Panc1 (cell line): ENCODE results near the gene CORO2A. TPM values are rescaled to one million over a fixed set of nuclear protein-coding genes. Genes with fewer than 3 reads are reported as not detected.

Source experiments
- ATAC-seq: fragments of 200-7000 bp; cut with Tn5 transposase; 2 replicates; pipeline ENCODE4 v1.9.1; 2020; ENCODE audit warnings: mild to moderate bottlenecking, moderate library complexity
- BruUV-seq: library from RNA; stranded (reverse); fragments of 400-500 nt; replicated peaks from 2 replicates; lab custom pipeline; 2021; lab: Mats Ljungman, UMichigan
- CTCF ChIA-PET: fragments of 300-600 bp; sonication (Branson Sonifier 250); formaldehyde crosslinking; loops from one replicate; lab custom pipeline; 2022; ENCODE audit warnings: antibody characterized with exemption; lab: Charles Lee
- POLR2A ChIA-PET: fragments of 300-600 bp; sonication (Branson Sonifier 250); formaldehyde crosslinking; loops from one replicate; lab custom pipeline; 2022; ENCODE audit warnings: antibody characterized with exemption; lab: Charles Lee
- DNase-seq: peaks from one replicate; pipeline ENCODE4 v3.0.0-alpha.2; 2010; ENCODE audit warnings: low read depth, low spot score
- H3K27ac ChIP-seq: 2 replicates; pipeline ENCODE4 v1.5.1; 2011; ENCODE audit warnings: mild to moderate bottlenecking, low read length, inconsistent platforms
- H3K27me3 ChIP-seq: fragments of 200-500 bp; sonication (Bioruptor generic); 2 replicates; pipeline ENCODE4 v1.6.0; 2014; ENCODE audit warnings: low read length, inconsistent platforms; ENCODE audit not compliant: control insufficient read depth, insufficient read depth
- H3K36me3 ChIP-seq: fragments of 200-500 bp; sonication (Bioruptor generic); 2 replicates; pipeline ENCODE4 v1.5.1; 2014; ENCODE audit warnings: inconsistent platforms, mild to moderate bottlenecking, low read length, moderate library complexity; ENCODE audit not compliant: control insufficient read depth, insufficient read depth
- H3K4me1 ChIP-seq: 2 replicates; pipeline ENCODE4 v1.5.1; 2011; ENCODE audit warnings: inconsistent platforms, mild to moderate bottlenecking, low read length, moderate library complexity; ENCODE audit not compliant: control insufficient read depth, insufficient read depth
- H3K4me3 ChIP-seq, 2 experiments: 2 replicates each; pipeline ENCODE4 v1.5.1; 2011 to 2012; ENCODE audit warnings: low read depth in 2 of 2, low read length in 2 of 2, mild to moderate bottlenecking in 2 of 2, inconsistent platforms in 1 of 2, moderate library complexity in 1 of 2
- H3K9me3 ChIP-seq: fragments of 200-500 bp; sonication (Bioruptor generic); 2 replicates; pipeline ENCODE4 v1.5.1; 2014; ENCODE audit warnings: low read depth, mild to moderate bottlenecking, inconsistent platforms, low read length, moderate library complexity; ENCODE audit not compliant: control insufficient read depth, insufficient read depth
- POLR2AphosphoS5 ChIP-seq: IDR thresholded peaks from 2 replicates; pipeline ENCODE4 v1.6.1; 2012; ENCODE audit warnings: mild to moderate bottlenecking, low read depth, low read length, moderate library complexity
- SIN3A ChIP-seq: IDR thresholded peaks from 2 replicates; pipeline ENCODE4 v1.6.1; 2012; ENCODE audit warnings: low read depth, mild to moderate bottlenecking, low read length, moderate library complexity, borderline replicate concordance; ENCODE audit not compliant: insufficient read depth
- TCF7L2 ChIP-seq: IDR thresholded peaks from 2 replicates; pipeline ENCODE4 v1.6.1; 2011; ENCODE audit warnings: mild to moderate bottlenecking, low read depth, low read length, inconsistent platforms
- in situ Hi-C: cut with HindIII; loops from 2 replicates; pipeline ENCODE4 v1.10.0; 2016; ENCODE audit warnings: low sequenced_read_pairs, low pct_unique_long_range_greater_than_20kb
- intact Hi-C: fragments of 100-400 bp; cut with micrococcal nuclease; formaldehyde crosslinking; loops from one replicate; pipeline ENCODE4 v1.10.0; 2022; ENCODE audit not compliant: unreplicated experiment
- total RNA-seq: library from RNA; stranded (reverse); gene quantifications from one replicate; pipeline ENCODE4 v1.2.1, GENCODE V29; 2021; ENCODE audit not compliant: unreplicated experiment
- TF ChIP-seq, protein P1 (sequence below), 2 experiments: IDR thresholded peaks; 2 replicates each; pipeline ENCODE4 v1.6.1; 2011 to 2012; ENCODE audit warnings: low read depth in 2 of 2, control low read depth in 1 of 2, low read length in 1 of 2, mild to moderate bottlenecking in 1 of 2, moderate library complexity in 1 of 2; ENCODE audit not compliant: insufficient read depth in 1 of 2
- TF ChIP-seq, protein P2 (sequence below): fragments of 450-650 bp; IDR thresholded peaks from 2 replicates; pipeline ENCODE4 v1.5.1; 2017; ENCODE audit warnings: mild to moderate bottlenecking

Gene CORO2A
- total RNA-seq, 1 experiment from 2014 or later = 2.0 TPM

DNA sequence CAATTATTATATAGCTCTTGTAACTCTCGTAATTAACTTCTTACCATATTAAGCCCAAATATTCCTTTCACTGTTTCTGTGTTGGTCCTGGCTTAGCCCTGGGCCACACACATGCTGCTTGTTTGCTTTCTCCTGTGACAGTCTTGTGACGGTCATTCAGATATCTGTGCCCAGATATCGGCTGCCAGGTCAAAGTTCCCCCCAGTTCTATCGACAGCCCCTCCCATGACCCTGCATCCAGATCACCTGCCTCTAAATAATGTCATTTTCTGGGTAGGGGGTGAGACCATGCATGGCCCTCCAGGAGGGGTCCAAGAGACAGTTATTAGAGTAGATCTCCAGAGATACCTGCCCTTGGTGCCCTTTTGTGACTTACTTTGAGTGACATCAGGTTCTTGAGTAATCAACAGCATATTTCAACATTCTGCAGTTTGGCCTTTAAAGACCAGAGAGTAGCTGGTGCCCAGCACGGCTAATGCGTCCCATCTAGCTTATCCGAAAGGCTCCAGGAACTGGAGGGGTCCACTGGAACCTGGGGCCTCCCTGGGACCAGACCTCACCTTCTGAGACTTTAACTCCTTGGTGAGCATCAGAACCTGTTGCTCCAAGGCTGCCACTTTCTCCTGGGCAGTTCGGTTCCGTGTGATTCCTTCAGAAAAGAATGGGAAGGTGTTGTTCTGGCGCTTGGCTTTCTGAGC is 36.1 kb upstream of the CORO2A start:
- H3K4me1 ChIP-seq = peaks cover 4% of the 10 kb centered on the region
- H3K27ac ChIP-seq = no peak overlapping the region
- intact Hi-C loops (no loop called here), in situ Hi-C loops (no loop called here)
- no peaks in the 10 kb centered on the region for H3K36me3 ChIP-seq
- POLR2A ChIA-PET = no interaction called here
- CTCF ChIA-PET = no interaction called here
- no peaks in the 10 kb centered on the region for H3K9me3 ChIP-seq
- no TSS peak for BruUV-seq
- no peak for DNase-seq
- no peaks in the 10 kb centered on the region for H3K27me3 ChIP-seq
- no peak for TF ChIP-seq POLR2AphosphoS5
- TF ChIP-seq SIN3A = no peak
- TF ChIP-seq, protein P1, sequence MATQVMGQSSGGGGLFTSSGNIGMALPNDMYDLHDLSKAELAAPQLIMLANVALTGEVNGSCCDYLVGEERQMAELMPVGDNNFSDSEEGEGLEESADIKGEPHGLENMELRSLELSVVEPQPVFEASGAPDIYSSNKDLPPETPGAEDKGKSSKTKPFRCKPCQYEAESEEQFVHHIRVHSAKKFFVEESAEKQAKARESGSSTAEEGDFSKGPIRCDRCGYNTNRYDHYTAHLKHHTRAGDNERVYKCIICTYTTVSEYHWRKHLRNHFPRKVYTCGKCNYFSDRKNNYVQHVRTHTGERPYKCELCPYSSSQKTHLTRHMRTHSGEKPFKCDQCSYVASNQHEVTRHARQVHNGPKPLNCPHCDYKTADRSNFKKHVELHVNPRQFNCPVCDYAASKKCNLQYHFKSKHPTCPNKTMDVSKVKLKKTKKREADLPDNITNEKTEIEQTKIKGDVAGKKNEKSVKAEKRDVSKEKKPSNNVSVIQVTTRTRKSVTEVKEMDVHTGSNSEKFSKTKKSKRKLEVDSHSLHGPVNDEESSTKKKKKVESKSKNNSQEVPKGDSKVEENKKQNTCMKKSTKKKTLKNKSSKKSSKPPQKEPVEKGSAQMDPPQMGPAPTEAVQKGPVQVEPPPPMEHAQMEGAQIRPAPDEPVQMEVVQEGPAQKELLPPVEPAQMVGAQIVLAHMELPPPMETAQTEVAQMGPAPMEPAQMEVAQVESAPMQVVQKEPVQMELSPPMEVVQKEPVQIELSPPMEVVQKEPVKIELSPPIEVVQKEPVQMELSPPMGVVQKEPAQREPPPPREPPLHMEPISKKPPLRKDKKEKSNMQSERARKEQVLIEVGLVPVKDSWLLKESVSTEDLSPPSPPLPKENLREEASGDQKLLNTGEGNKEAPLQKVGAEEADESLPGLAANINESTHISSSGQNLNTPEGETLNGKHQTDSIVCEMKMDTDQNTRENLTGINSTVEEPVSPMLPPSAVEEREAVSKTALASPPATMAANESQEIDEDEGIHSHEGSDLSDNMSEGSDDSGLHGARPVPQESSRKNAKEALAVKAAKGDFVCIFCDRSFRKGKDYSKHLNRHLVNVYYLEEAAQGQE (IDR thresholded peaks at IDR 0.05; ENCODE audit: insufficient read depth in 1 of 2, low read depth in 2 of 2, low read length in 1 of 2) = no peak
- no peak for ATAC-seq
- H3K4me3 ChIP-seq = no peak overlapping the region

- ATAC-seq (no peak), DNase-seq (no peak)
- POLR2A ChIA-PET = no interaction called here
- TF ChIP-seq, protein P2, sequence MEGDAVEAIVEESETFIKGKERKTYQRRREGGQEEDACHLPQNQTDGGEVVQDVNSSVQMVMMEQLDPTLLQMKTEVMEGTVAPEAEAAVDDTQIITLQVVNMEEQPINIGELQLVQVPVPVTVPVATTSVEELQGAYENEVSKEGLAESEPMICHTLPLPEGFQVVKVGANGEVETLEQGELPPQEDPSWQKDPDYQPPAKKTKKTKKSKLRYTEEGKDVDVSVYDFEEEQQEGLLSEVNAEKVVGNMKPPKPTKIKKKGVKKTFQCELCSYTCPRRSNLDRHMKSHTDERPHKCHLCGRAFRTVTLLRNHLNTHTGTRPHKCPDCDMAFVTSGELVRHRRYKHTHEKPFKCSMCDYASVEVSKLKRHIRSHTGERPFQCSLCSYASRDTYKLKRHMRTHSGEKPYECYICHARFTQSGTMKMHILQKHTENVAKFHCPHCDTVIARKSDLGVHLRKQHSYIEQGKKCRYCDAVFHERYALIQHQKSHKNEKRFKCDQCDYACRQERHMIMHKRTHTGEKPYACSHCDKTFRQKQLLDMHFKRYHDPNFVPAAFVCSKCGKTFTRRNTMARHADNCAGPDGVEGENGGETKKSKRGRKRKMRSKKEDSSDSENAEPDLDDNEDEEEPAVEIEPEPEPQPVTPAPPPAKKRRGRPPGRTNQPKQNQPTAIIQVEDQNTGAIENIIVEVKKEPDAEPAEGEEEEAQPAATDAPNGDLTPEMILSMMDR = no peak
- TF ChIP-seq TCF7L2 (no peak), POLR2AphosphoS5 (no peak), SIN3A (no peak)
- TF ChIP-seq, protein P1 (IDR thresholded peaks at IDR 0.05; ENCODE audit: insufficient read depth in 1 of 2, low read depth in 2 of 2, low read length in 1 of 2) = no peak
- in situ Hi-C loops (no loop called here), intact Hi-C loops (no loop called here)
- Histone ChIP-seq H3K36me3 (no peaks in the 10 kb centered on the region), H3K9me3 (no peaks in the 10 kb centered on the region), H3K27me3 (no peaks in the 10 kb centered on the region), H3K27ac (no peak overlapping the region), H3K4me3 (no peak overlapping the region), H3K4me1 (peaks cover 4% of the 10 kb centered on the region)
- no TSS peak for BruUV-seq
- CTCF ChIA-PET = no interaction called here
Observed at GRCh38 chr9:98227883-98228282, 35.4 kb upstream of the CORO2A start.
